PC-9 (cell line): Measurements from ENCODE around the gene TGM1. TPM values are rescaled to one million over a fixed set of nuclear protein-coding genes. Genes with fewer than 3 reads are reported as not detected.
"Not testable (repeated sequence)": the region's sequence is repeated elsewhere in the genome, so short reads cannot be mapped to it uniquely, and the experiment has no call there.

Experiments used
- BruUV-seq: library from RNA; stranded (reverse); fragments of 400-500 nt; replicated peaks from 2 replicates; lab custom pipeline; 2021; lab: Mats Ljungman, UMichigan
- CTCF ChIA-PET: fragments of 300-600 bp; sonication (Branson Sonifier 250); formaldehyde crosslinking; loops from one replicate; lab custom pipeline; 2022; ENCODE audit warnings: antibody characterized with exemption; lab: Charles Lee
- POLR2A ChIA-PET: fragments of 300-600 bp; sonication (Branson Sonifier 250); formaldehyde crosslinking; loops from one replicate; lab custom pipeline; 2022; ENCODE audit warnings: antibody characterized with exemption; ENCODE audit not compliant: unreplicated experiment; lab: Charles Lee
- DNase-seq, 2 experiments: peaks; one replicate each; pipeline versions ENCODE4 v3.0.0 to v3.0.0-alpha.2; 2015 to 2022; ENCODE audit warnings: mixed read lengths in 1 of 2
- H2AFZ ChIP-seq: fragments of 200-600 bp; sonication (generic); 2 replicates; pipeline ENCODE4 v1.8.1; 2017; ENCODE audit warnings: antibody characterized with exemption
- H3F3A ChIP-seq: fragments of 200-600 bp; sonication (generic); 2 replicates; pipeline ENCODE4 v1.8.1; 2017; ENCODE audit warnings: antibody characterized with exemption, mild to moderate bottlenecking, low read depth; ENCODE audit not compliant: insufficient read depth
- H3K27ac ChIP-seq: fragments of 200-600 bp; sonication (generic); 2 replicates; pipeline ENCODE4 v1.6.1; 2016; ENCODE audit warnings: mixed run types
- H3K27me3 ChIP-seq: fragments of 200-600 bp; sonication (generic); 2 replicates; pipeline ENCODE4 v1.6.1; 2016; ENCODE audit warnings: low read depth, mixed run types; ENCODE audit not compliant: insufficient read depth
- H3K36me3 ChIP-seq: fragments of 200-600 bp; sonication (generic); 2 replicates; pipeline ENCODE4 v1.6.1; 2016; ENCODE audit warnings: low read depth, mixed run types
- H3K4me1 ChIP-seq: fragments of 200-600 bp; sonication (generic); replicated peaks from 2 replicates; pipeline ENCODE4 v1.6.1; 2016; ENCODE audit warnings: mixed run types; ENCODE audit not compliant: insufficient read depth
- H3K4me2 ChIP-seq: fragments of 200-600 bp; sonication (generic); 2 replicates; pipeline ENCODE4 v1.6.1; 2017; ENCODE audit warnings: mixed run types
- H3K4me3 ChIP-seq: fragments of 200-600 bp; sonication (generic); 2 replicates; pipeline ENCODE4 v1.6.1; 2016; ENCODE audit warnings: mixed run types
- H3K79me2 ChIP-seq: fragments of 200-600 bp; sonication (generic); 2 replicates; pipeline ENCODE4 v1.6.1; 2017; ENCODE audit warnings: low read depth, mixed run types
- H3K9me2 ChIP-seq: fragments of 200-600 bp; sonication (generic); 2 replicates; pipeline ENCODE4 v1.8.1; 2017; ENCODE audit warnings: mild to moderate bottlenecking; ENCODE audit not compliant: insufficient read depth
- H3K9me3 ChIP-seq: fragments of 200-600 bp; sonication (generic); 2 replicates; pipeline ENCODE4 v1.8.1; 2016; ENCODE audit warnings: low read depth; ENCODE audit not compliant: insufficient read depth
- H4K20me1 ChIP-seq: fragments of 200-600 bp; sonication (generic); 2 replicates; pipeline ENCODE4 v1.8.1; 2017; ENCODE audit not compliant: insufficient read depth
- EZH2 ChIP-seq: fragments of 200-600 bp; sonication (generic); IDR thresholded peaks from 2 replicates; pipeline ENCODE4 v1.8.0; 2017; ENCODE audit warnings: antibody characterized with exemption, low read depth
- intact Hi-C: fragments of 100-400 bp; cut with micrococcal nuclease; formaldehyde crosslinking; loops from one replicate; pipeline ENCODE4 v1.10.0; 2022; ENCODE audit not compliant: unreplicated experiment
- total RNA-seq: library from RNA; stranded (reverse); gene quantifications from 2 replicates; pipeline ENCODE4 v1.2.3, GENCODE V29; 2021
- TF ChIP-seq, protein P1 (sequence below): fragments of 200-600 bp; sonication (generic); conservative IDR thresholded peaks from 2 replicates; pipeline ENCODE4 v1.6.1; 2017; ENCODE audit warnings: mixed run types, antibody characterized with exemption, mild to moderate bottlenecking, moderate library complexity

The TGM1 gene
- total RNA-seq, 1 experiment from 2014 or later, result 7.2 TPM

DNA sequence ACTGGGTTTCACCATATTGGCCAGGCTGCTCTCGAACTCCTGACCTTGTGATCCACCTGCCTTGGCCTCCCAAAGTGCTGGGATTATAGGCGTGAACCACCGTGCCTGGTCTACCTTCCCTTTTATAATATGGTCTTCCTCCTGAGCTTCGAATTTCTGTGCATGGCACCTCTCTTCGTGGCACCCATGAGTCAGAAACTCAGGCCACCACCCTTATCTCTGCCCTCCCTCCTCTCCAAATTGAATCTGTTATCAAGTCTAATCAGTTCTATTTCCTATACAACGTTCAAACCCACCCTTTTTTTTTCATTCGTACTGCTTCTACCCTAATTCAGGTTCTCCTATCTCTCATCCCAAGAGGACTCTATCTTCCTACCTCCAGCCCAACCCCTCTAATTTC is 15.6 kb downstream of the TGM1 start:
- Histone ChIP-seq H2AFZ (no peak overlapping the region), H3K9me3 (no peaks in the 10 kb centered on the region), H3K36me3 (no peaks in the 10 kb centered on the region), H3K4me1 (peaks cover 6% of the 10 kb centered on the region), H3K9me2 (no peaks in the 10 kb centered on the region), H3F3A (peaks cover 12% of the 10 kb centered on the region; the same call in 1 of the 2 replicates), H3K4me3 (no peak overlapping the region), H3K4me2 (no peak overlapping the region), H3K79me2 (no peaks in the 10 kb centered on the region), H3K27ac (no peak overlapping the region), H4K20me1 (no peaks in the 10 kb centered on the region), H3K27me3 (no peaks in the 10 kb centered on the region)
- BruUV-seq, result no TSS peak
- no peak for DNase-seq
- intact Hi-C loops, result no loop called here
- ChIA-PET POLR2A (interaction anchor here (0.6 kb wide), 1 partner anchor 45 kb away, joined by 3 read pairs; no protein-coding TSS in a partner anchor), CTCF (interaction anchor here (0.6 kb wide), 1 partner anchor 60 kb away, joined by 4 read pairs; no protein-coding TSS in a partner anchor)
- TF ChIP-seq, protein P1, sequence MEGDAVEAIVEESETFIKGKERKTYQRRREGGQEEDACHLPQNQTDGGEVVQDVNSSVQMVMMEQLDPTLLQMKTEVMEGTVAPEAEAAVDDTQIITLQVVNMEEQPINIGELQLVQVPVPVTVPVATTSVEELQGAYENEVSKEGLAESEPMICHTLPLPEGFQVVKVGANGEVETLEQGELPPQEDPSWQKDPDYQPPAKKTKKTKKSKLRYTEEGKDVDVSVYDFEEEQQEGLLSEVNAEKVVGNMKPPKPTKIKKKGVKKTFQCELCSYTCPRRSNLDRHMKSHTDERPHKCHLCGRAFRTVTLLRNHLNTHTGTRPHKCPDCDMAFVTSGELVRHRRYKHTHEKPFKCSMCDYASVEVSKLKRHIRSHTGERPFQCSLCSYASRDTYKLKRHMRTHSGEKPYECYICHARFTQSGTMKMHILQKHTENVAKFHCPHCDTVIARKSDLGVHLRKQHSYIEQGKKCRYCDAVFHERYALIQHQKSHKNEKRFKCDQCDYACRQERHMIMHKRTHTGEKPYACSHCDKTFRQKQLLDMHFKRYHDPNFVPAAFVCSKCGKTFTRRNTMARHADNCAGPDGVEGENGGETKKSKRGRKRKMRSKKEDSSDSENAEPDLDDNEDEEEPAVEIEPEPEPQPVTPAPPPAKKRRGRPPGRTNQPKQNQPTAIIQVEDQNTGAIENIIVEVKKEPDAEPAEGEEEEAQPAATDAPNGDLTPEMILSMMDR, result no peak
- no peak for TF ChIP-seq EZH2

DNA sequence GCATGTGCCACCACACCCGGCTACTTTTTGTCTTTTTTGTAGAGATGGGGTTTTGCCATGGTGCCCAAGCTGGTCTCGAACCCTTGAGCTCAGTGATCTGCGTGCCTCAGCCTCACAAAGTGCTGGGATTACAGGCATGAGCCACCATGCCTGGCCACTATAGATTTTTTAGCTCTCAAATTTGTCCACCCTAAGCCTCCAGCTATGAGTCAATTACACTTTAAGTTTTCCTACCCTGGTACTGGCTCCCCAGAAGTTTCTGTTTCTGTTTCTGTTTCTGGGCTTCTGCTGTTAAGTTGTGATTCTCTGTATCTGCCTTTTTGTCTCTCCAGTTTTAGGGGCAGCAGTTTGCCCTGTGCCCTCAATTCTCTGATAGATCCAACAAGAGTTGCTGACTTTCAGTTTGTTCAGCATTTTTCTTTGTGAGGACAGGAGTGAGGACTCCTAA is 16.2 kb downstream of the TGM1 start:
- no TSS peak for BruUV-seq
- no peak overlapping the region for H3K27ac ChIP-seq
- POLR2A ChIA-PET, result interaction anchor here (0.6 to 0.7 kb wide), 2 partner anchors 46 to 122 kb away, joined by 3 to 6 read pairs; no protein-coding TSS in a partner anchor

DNA sequence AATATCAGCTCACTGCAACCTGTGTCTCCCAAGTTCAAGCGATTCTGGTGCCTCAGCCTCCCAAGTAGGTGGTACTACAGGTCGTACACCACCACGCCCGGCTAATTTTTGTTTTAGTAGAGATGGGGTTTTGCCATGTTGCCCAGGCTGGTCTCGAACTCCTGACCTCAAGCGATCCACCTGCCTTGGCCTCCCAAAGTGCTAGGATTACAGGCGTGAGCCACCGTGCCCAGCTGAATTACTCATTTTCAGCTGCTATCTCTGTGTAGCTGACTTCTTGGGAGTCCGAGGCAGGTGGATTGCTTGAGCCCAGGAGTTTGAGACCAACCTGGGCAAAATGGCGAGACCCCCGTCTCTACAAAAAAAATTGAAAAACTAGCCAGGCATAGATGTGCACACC is 17.6 kb downstream of the TGM1 start:
- H3K4me3 ChIP-seq, H3K4me1 ChIP-seq, H3K9me3 ChIP-seq, H3K27me3 ChIP-seq, H3K9me2 ChIP-seq, BruUV-seq, DNase-seq, H4K20me1 ChIP-seq, H3K36me3 ChIP-seq, H3K27ac ChIP-seq, H3K4me2 ChIP-seq, H3K79me2 ChIP-seq, CTCF ChIA-PET, H2AFZ ChIP-seq, intact Hi-C loops: not testable (repeated sequence)
- H3F3A ChIP-seq, result peaks cover 16% of the 10 kb centered on the region; the same call in 1 of the 2 replicates
- POLR2A ChIA-PET, result interaction anchor here (0.6 kb wide), 1 partner anchor 14 kb away, joined by 3 read pairs; no protein-coding TSS in a partner anchor

More for the DNA sequence above, 16.2 kb downstream of the TGM1 start:
- Histone ChIP-seq H3K36me3 (no peaks in the 10 kb centered on the region), H4K20me1 (no peaks in the 10 kb centered on the region), H3K4me2 (no peak overlapping the region), H3K9me2 (no peaks in the 10 kb centered on the region), H3F3A (peaks cover 12% of the 10 kb centered on the region; the same call in 1 of the 2 replicates), H3K9me3 (no peaks in the 10 kb centered on the region), H3K4me3 (no peak overlapping the region), H3K27me3 (no peaks in the 10 kb centered on the region), H2AFZ (no peak overlapping the region), H3K79me2 (no peaks in the 10 kb centered on the region), H3K4me1 (peaks cover 6% of the 10 kb centered on the region)
- intact Hi-C loops, result no loop called here
- TF ChIP-seq EZH2, result no peak
- TF ChIP-seq, protein P1, result no peak
- CTCF ChIA-PET, result interaction anchor here (0.7 kb wide), 1 partner anchor 210 kb away, joined by 3 read pairs; no protein-coding TSS in a partner anchor
- DNase-seq, result no peak
